ENCODE measurements around the gene STX18. TPM values are rescaled to one million over a fixed set of nuclear protein-coding genes. Genes with fewer than 3 reads are reported as not detected.
"Not testable (repeated sequence)": the region's sequence is repeated elsewhere in the genome, so short reads cannot be mapped to it uniquely, and the experiment has no call there.

STX18 gene
- total RNA-seq, 2 experiments from 2014 or later: 25.3 to 33.5 TPM

DNA sequence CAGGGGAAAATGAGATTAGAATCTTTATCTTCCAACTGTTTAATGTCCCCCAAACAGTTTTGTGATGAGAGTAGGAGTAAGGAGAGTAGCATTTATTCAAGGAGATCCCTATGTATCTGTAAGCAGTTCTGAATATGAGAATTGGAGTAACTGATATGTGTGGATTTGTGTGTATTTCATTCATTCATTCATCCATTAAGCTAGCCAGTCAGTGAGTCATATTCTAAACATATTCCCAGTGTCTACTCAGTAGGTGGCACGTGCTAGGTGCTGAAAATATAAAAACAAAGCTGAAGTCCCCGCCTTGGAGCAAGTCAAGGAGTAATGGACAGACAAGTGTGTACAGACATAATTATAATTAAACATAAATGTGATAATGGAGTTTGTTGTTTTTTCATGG lies 12.4 kb upstream of the STX18 start:
- Mint-ChIP-seq H3K4me3 (no peak overlapping the region), H3K27me3 (no peaks in the 10 kb centered on the region), H3K4me1 (no peaks in the 10 kb centered on the region), H3K27ac (no peak overlapping the region), H3K36me3 (ENCODE audit: low read depth) (peaks cover 43% of the 10 kb centered on the region), H3K9me3 (ENCODE audit: low read depth) (no peaks in the 10 kb centered on the region)
- ChIA-PET POLR2A (no interaction called here), CTCF (interaction anchor here (0.8 kb wide), 1 partner anchor 9 kb away, joined by 3 read pairs; no protein-coding TSS in a partner anchor)
- DNase-seq (no peak), ATAC-seq (no peak)
- intact Hi-C loops (cut with DNase I, micrococcal nuclease): no loop called here

DNA sequence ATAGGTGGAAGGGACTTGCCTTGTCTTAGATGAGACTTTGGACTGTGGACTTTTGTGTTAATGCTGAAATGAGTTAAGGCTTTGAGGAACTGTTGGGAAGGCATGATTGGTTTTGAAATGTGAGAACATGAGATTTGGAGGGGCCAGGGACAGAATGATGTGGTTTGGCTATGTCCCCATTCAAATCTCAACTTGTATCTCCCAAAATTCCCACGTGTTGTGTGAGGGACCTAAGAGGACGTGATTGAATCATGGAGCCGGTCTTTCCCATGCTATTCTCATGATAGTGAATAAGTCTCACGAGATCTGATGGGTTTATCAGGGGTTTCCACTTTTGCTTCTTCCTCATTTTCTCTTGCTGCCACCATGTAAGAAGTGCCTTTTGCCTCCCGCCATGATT lies 10.2 kb upstream of the STX18 start:
- H3K36me3 Mint-ChIP-seq (ENCODE audit: low read depth): peaks cover 49% of the 10 kb centered on the region
- POLR2A ChIA-PET; ATAC-seq; intact Hi-C loops (cut with DNase I, micrococcal nuclease); DNase-seq; H3K4me1 Mint-ChIP-seq; H3K27ac Mint-ChIP-seq; H3K27me3 Mint-ChIP-seq; H3K9me3 Mint-ChIP-seq (ENCODE audit: low read depth); H3K4me3 Mint-ChIP-seq: not testable (repeated sequence)
- CTCF ChIA-PET: interaction anchor here (0.7 kb wide), 1 partner anchor 28 kb away, joined by 3 read pairs; no protein-coding TSS in a partner anchor

DNA sequence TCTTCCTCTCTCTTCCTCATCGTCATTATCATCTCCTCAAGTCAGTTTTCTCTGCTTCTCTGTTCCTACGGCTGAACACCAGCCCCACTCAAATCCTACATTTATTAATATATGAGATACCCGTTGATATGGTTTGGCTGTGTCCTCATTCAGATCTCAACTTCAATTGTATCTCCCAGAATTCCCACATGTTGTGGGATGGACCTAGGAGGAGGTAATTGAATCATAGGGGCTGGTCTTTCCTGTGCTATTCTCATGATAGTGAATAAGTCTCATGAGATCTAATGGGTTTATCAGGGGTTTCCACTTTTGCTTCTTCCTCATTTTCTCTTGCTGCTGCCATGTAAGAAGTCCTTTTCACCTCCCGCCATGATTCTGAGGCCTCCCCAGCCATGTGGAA lies 8.3 kb upstream of the STX18 start:
- H3K4me3 Mint-ChIP-seq; H3K27ac Mint-ChIP-seq; H3K27me3 Mint-ChIP-seq; POLR2A ChIA-PET; H3K4me1 Mint-ChIP-seq; CTCF ChIA-PET; DNase-seq; intact Hi-C loops (cut with DNase I, micrococcal nuclease); H3K9me3 Mint-ChIP-seq (ENCODE audit: low read depth); ATAC-seq: not testable (repeated sequence)
- peaks cover 55% of the 10 kb centered on the region for H3K36me3 Mint-ChIP-seq (ENCODE audit: low read depth)

DNA sequence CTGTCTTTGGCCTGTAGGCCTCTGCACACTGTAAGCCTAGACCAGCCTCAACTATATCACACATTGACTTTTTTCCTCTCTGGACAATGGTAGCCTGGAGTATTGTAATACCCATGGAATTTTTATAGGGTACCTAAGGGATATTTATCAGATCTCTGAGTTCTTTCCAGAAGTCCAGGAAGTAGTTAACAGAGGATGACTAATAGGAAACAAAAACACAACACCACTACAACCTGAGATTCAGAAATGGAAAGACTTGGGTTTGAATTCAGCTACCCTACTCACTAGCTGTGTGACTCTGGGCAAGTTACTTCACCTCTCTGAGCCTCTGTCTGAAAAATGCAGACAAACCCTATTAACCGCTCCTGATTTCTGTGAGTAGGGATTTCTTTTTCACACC lies 7.7 kb upstream of the STX18 start:
- H3K9me3 Mint-ChIP-seq (ENCODE audit: low read depth): no peaks in the 10 kb centered on the region
- H3K4me1 Mint-ChIP-seq: no peaks in the 10 kb centered on the region
- CTCF ChIA-PET: no interaction called here

DNA sequence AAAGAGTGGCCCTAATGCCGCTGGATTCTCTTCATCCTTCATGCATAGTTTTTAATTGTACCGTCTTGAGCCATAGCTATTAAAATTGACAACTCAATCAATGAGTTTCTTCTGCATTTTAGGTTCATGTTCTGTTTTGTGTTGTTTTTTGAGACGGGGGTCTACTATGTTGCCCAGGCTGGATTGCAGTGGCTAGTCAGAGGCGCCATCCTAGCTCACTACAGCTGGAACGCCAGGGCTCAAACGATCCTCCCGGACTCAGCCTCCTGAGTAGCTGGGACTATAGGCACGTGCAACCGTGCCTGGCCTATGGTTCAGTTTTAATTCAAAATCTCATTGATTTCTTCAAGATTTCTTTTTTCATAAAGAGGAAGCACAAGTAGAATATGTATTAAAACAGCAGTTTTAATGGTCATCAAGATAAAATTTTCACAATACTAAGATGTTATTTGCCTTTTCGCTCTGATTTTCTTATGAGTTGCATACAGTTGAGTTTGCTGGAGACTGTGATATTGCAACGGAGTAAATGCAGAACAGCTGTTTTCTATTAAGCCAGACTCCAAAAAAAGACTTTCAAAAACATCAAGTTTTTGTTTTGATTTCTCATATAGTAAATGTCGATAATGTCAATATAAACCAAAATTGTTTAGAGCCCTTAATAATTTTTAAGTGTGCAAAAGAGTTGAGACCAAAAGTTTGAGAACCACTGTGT lies 1.1 kb upstream of the STX18 start:
- H3K27ac Mint-ChIP-seq: peak overlapping the region; percentile 90
- H3K36me3 Mint-ChIP-seq (ENCODE audit: low read depth): peaks cover 14% of the 10 kb centered on the region
- peak overlapping the region; percentile 89 for H3K4me3 Mint-ChIP-seq
- H3K27me3 Mint-ChIP-seq: no peaks in the 10 kb centered on the region
- H3K4me1 Mint-ChIP-seq: peaks cover 42% of the 10 kb centered on the region
- CTCF ChIA-PET: interaction anchor here (1.0 to 1.5 kb wide), 5 partner anchors 13 to 289 kb away, joined by 3 to 8 read pairs (median 4); no protein-coding TSS in a partner anchor
- ATAC-seq (no peak), DNase-seq (no peak)
- no peaks in the 10 kb centered on the region for H3K9me3 Mint-ChIP-seq (ENCODE audit: low read depth)
- POLR2A ChIA-PET: interaction anchor here (1.5 to 1.6 kb wide), 2 partner anchors 13 to 40 kb away, joined by 4 to 7 read pairs; no protein-coding TSS in a partner anchor
- intact Hi-C loops (cut with DNase I, micrococcal nuclease): loop anchor here (1.0 to 5.0 kb wide), 6 partner anchors 32 to 586 kb away; partner anchors contain the start of genes TMEM128 (in 2 of the 2), LYAR (in 1 of the 2) and ZBTB49 (in 1 of the 2)

More for the DNA sequence above, 7.7 kb upstream of the STX18 start:
- intact Hi-C loops (cut with DNase I, micrococcal nuclease): no loop called here
- H3K27ac Mint-ChIP-seq: no peak overlapping the region
- no peak overlapping the region for H3K4me3 Mint-ChIP-seq
- DNase-seq: no peak
- ATAC-seq: no peak
- H3K36me3 Mint-ChIP-seq (ENCODE audit: low read depth): peaks cover 51% of the 10 kb centered on the region
- POLR2A ChIA-PET: no interaction called here
- H3K27me3 Mint-ChIP-seq: no peaks in the 10 kb centered on the region

DNA sequence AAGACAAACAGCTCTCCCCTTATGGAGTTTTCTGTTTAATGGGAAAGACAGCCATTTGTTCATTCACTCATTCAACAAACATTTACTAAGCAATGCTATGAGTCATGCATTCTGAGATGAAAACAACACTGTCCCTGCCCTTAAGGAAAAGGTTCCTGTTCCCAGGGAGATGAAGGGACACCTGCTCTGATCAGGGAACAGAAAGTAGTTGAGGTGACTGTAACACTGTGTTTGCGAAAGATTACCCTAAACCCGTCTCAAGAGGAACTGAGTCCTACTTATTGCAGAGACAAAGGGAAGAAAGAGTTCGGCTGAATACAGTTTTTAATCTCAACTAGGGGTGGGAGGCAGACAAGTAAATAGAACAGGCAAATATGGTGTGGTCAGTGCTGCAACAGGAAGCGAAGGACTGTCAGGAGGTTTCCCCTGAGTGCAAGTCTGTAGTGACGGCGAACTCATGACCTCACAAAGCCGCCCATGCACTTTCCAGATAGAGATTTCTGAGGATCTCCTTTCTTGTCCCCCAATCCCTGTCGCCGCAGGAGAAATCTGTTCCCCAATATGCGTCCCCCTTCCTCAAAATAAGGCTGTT lies 712 bp downstream of the STX18 start:
- DNase-seq (peak; percentile 57), ATAC-seq (peak; percentile 47)
- peak overlapping the region; percentile 90 for H3K27ac Mint-ChIP-seq
- POLR2A ChIA-PET: interaction anchor here (0.6 to 1.6 kb wide), 2 partner anchors 14 to 289 kb away, joined by 3 to 7 read pairs; no protein-coding TSS in a partner anchor
- peak overlapping the region; percentile 89 for H3K4me3 Mint-ChIP-seq
- peaks cover 5% of the 10 kb centered on the region for H3K36me3 Mint-ChIP-seq (ENCODE audit: low read depth)
- no peaks in the 10 kb centered on the region for H3K27me3 Mint-ChIP-seq
- intact Hi-C loops (cut with DNase I, micrococcal nuclease): loop anchor here (2.0 to 5.0 kb wide), 3 partner anchors 38 to 584 kb away; partner anchors contain the start of gene TMEM128 (in 1 of the 2)
- H3K4me1 Mint-ChIP-seq: peaks cover 48% of the 10 kb centered on the region
- no peaks in the 10 kb centered on the region for H3K9me3 Mint-ChIP-seq (ENCODE audit: low read depth)
- CTCF ChIA-PET: interaction anchor here (0.7 to 1.6 kb wide), 2 partner anchors 16 to 1532 kb away, joined by 3 to 4 read pairs; no protein-coding TSS in a partner anchor

DNA sequence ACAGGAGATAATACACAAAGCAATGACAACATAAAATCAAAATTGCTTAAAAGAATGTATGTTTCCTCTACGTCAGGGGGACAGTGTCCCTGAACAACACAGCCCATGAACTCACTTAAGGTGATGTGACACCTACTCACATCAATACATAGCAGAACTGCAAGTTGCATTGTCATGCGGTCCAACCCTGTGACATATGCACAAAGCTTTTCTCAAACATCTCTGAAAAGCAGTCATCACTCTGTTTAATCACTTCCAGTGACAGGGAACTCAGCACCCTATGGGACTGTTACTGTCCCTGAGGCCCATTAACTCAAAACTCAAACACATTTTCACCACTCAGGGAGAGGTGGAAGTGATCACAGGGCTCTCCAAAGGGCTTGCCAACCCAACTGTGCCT lies 2.4 kb downstream of the STX18 start:
- Mint-ChIP-seq H3K4me3 (no peak overlapping the region), H3K27me3 (no peaks in the 10 kb centered on the region), H3K36me3 (ENCODE audit: low read depth) (peaks cover 1% of the 10 kb centered on the region), H3K4me1 (peaks cover 51% of the 10 kb centered on the region), H3K27ac (no peak overlapping the region), H3K9me3 (ENCODE audit: low read depth) (no peaks in the 10 kb centered on the region)
- intact Hi-C loops (cut with DNase I, micrococcal nuclease): no loop called here
- ChIA-PET CTCF (interaction anchor here (0.9 to 1.6 kb wide), 3 partner anchors 14 to 19 kb away, joined by 3 read pairs; no protein-coding TSS in a partner anchor), POLR2A (no interaction called here)
- no peak for DNase-seq
- no peak for ATAC-seq

DNA sequence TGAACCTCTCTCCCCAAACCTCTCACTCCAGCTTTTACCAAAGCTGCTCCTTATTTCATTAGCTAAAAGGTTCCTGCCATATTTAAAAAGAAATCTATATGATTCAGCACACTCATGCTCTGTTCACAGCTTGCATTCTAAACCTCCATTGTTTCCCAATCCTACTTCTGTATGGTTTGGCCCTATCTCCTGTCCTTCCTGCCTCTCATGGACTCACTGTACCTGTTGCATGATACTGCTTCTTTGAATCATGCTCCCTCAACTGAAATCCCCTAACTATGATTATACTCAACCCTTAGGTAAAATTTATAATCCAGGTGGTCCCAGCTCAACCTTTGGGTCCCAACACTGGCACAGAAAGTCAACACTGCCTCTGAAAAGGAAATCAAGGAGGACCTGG lies 6.3 kb downstream of the STX18 start:
- Mint-ChIP-seq H3K4me3 (no peak overlapping the region), H3K27me3 (no peaks in the 10 kb centered on the region), H3K27ac (peak overlapping the region; percentile 26), H3K4me1 (peaks cover 34% of the 10 kb centered on the region), H3K36me3 (ENCODE audit: low read depth) (no peaks in the 10 kb centered on the region), H3K9me3 (ENCODE audit: low read depth) (no peaks in the 10 kb centered on the region)
- no peak for DNase-seq
- ATAC-seq: no peak
- POLR2A ChIA-PET: no interaction called here
- intact Hi-C loops (cut with DNase I, micrococcal nuclease): no loop called here
- CTCF ChIA-PET: interaction anchor here (1.1 to 1.4 kb wide), 2 partner anchors 12 to 15 kb away, joined by 3 to 4 read pairs; no protein-coding TSS in a partner anchor

DNA sequence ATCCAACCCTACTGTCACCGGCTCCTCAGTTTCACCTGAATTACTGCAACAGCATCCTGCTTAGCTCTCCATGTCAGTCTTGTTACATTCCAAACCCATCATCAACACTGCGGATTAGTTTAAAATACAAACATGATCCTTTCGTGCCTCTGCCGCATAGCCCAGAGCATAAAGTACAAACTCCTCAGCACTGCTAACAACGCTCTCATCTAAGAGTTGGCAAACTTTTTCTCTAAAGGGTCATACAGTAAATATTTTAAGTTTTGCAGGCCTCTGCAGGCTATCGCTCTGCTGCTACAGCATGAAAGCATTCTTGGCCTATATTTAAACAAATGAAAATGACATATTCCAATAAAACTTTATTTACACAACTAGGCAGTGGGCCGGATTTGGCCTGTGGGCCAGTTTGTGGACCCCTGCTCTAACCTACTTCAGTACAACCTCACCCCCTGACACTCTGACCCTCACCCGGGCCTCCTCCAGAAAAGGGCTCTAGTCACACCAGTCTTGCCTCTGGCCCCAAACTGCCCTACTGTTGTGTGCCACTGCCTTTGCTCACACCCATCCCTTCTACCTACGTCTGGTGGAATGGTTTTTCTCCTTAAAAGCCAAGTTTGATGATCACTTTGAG lies 7.2 kb downstream of the STX18 start:
- no peaks in the 10 kb centered on the region for H3K36me3 Mint-ChIP-seq (ENCODE audit: low read depth)

DNA sequence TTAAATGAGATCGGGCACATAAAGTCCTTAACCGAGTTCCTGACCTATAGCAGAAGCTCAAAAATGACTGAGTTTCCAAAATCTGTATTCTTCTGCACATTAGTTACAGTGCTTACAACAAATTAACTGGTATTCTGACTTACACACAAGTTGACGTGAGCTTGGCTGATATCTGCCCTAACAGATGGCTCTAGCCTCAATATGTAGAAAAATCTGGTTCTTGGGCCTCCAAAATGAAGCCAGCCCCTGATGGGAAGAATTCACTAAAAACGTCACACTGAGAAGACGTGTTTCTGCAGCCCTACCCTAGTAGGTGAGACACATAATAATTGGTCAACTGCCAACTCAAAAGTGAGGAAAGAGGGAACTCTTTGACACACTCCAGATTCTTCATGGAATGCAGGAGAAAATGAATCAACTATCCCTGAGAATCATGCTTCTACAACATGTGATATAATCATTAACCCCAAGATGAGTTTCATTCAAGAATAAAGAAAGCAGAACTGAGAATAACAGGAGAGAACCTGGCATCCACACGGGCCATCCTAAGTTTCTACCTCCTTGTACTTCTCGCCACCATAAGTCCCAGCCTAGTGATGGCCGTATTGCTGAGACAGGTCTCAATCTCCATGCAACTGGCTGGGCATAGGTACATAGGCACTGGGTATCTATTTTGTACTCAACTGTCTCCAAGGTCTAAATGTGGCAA lies 8.2 kb downstream of the STX18 start:
- ATAC-seq (no peak), DNase-seq (no peak)
- Mint-ChIP-seq H3K36me3 (ENCODE audit: low read depth) (peaks cover 1% of the 10 kb centered on the region), H3K27me3 (no peaks in the 10 kb centered on the region), H3K27ac (no peak overlapping the region), H3K9me3 (ENCODE audit: low read depth) (no peaks in the 10 kb centered on the region), H3K4me3 (no peak overlapping the region), H3K4me1 (peaks cover 16% of the 10 kb centered on the region)
- intact Hi-C loops (cut with DNase I, micrococcal nuclease): no loop called here
- POLR2A ChIA-PET: no interaction called here
- CTCF ChIA-PET: interaction anchor here (1.0 to 1.3 kb wide), 4 partner anchors 11 to 31 kb away, joined by 3 to 4 read pairs (median 4); no protein-coding TSS in a partner anchor

More for the DNA sequence above, 7.2 kb downstream of the STX18 start:
- H3K4me3 Mint-ChIP-seq: no peak overlapping the region
- POLR2A ChIA-PET: no interaction called here
- H3K27ac Mint-ChIP-seq: no peak overlapping the region
- H3K4me1 Mint-ChIP-seq: peaks cover 24% of the 10 kb centered on the region
- ATAC-seq (no peak), DNase-seq (no peak)
- CTCF ChIA-PET: interaction anchor here (0.6 to 1.2 kb wide), 4 partner anchors 15 to 46 kb away, joined by 3 to 4 read pairs (median 3); no protein-coding TSS in a partner anchor
- intact Hi-C loops (cut with DNase I, micrococcal nuclease): no loop called here
- H3K9me3 Mint-ChIP-seq (ENCODE audit: low read depth): no peaks in the 10 kb centered on the region
- H3K27me3 Mint-ChIP-seq: no peaks in the 10 kb centered on the region
